PC-9 (cell line): Measurements from ENCODE around the gene RFK. TPM values are rescaled to one million over a fixed set of nuclear protein-coding genes. Genes with fewer than 3 reads are reported as not detected.
A peak's percentile ranks its signal among the peaks of the same experiment; 100 is the strongest.
"Not testable (repeated sequence)": the region's sequence is repeated elsewhere in the genome, so short reads cannot be mapped to it uniquely, and the experiment has no call there.

Experiments used
- BruUV-seq: library from RNA; stranded (reverse); fragments of 400-500 nt; replicated peaks from 2 replicates; lab custom pipeline; 2021; lab: Mats Ljungman, UMichigan
- CTCF ChIA-PET: fragments of 300-600 bp; sonication (Branson Sonifier 250); formaldehyde crosslinking; loops from one replicate; lab custom pipeline; 2022; ENCODE audit warnings: antibody characterized with exemption; lab: Charles Lee
- POLR2A ChIA-PET: fragments of 300-600 bp; sonication (Branson Sonifier 250); formaldehyde crosslinking; loops from one replicate; lab custom pipeline; 2022; ENCODE audit warnings: antibody characterized with exemption; ENCODE audit not compliant: unreplicated experiment; lab: Charles Lee
- DNase-seq, 2 experiments: peaks; one replicate each; pipeline versions ENCODE4 v3.0.0 to v3.0.0-alpha.2; 2015 to 2022; ENCODE audit warnings: mixed read lengths in 1 of 2
- H2AFZ ChIP-seq: fragments of 200-600 bp; sonication (generic); 2 replicates; pipeline ENCODE4 v1.8.1; 2017; ENCODE audit warnings: antibody characterized with exemption
- H3F3A ChIP-seq: fragments of 200-600 bp; sonication (generic); 2 replicates; pipeline ENCODE4 v1.8.1; 2017; ENCODE audit warnings: antibody characterized with exemption, mild to moderate bottlenecking, low read depth; ENCODE audit not compliant: insufficient read depth
- H3K27ac ChIP-seq: fragments of 200-600 bp; sonication (generic); 2 replicates; pipeline ENCODE4 v1.6.1; 2016; ENCODE audit warnings: mixed run types
- H3K27me3 ChIP-seq: fragments of 200-600 bp; sonication (generic); 2 replicates; pipeline ENCODE4 v1.6.1; 2016; ENCODE audit warnings: low read depth, mixed run types; ENCODE audit not compliant: insufficient read depth
- H3K36me3 ChIP-seq: fragments of 200-600 bp; sonication (generic); 2 replicates; pipeline ENCODE4 v1.6.1; 2016; ENCODE audit warnings: low read depth, mixed run types
- H3K4me1 ChIP-seq: fragments of 200-600 bp; sonication (generic); replicated peaks from 2 replicates; pipeline ENCODE4 v1.6.1; 2016; ENCODE audit warnings: mixed run types; ENCODE audit not compliant: insufficient read depth
- H3K4me2 ChIP-seq: fragments of 200-600 bp; sonication (generic); 2 replicates; pipeline ENCODE4 v1.6.1; 2017; ENCODE audit warnings: mixed run types
- H3K4me3 ChIP-seq: fragments of 200-600 bp; sonication (generic); 2 replicates; pipeline ENCODE4 v1.6.1; 2016; ENCODE audit warnings: mixed run types
- H3K79me2 ChIP-seq: fragments of 200-600 bp; sonication (generic); 2 replicates; pipeline ENCODE4 v1.6.1; 2017; ENCODE audit warnings: low read depth, mixed run types
- H3K9me2 ChIP-seq: fragments of 200-600 bp; sonication (generic); 2 replicates; pipeline ENCODE4 v1.8.1; 2017; ENCODE audit warnings: mild to moderate bottlenecking; ENCODE audit not compliant: insufficient read depth
- H3K9me3 ChIP-seq: fragments of 200-600 bp; sonication (generic); 2 replicates; pipeline ENCODE4 v1.8.1; 2016; ENCODE audit warnings: low read depth; ENCODE audit not compliant: insufficient read depth
- H4K20me1 ChIP-seq: fragments of 200-600 bp; sonication (generic); 2 replicates; pipeline ENCODE4 v1.8.1; 2017; ENCODE audit not compliant: insufficient read depth
- EZH2 ChIP-seq: fragments of 200-600 bp; sonication (generic); IDR thresholded peaks from 2 replicates; pipeline ENCODE4 v1.8.0; 2017; ENCODE audit warnings: antibody characterized with exemption, low read depth
- intact Hi-C: fragments of 100-400 bp; cut with micrococcal nuclease; formaldehyde crosslinking; loops from one replicate; pipeline ENCODE4 v1.10.0; 2022; ENCODE audit not compliant: unreplicated experiment
- total RNA-seq: library from RNA; stranded (reverse); gene quantifications from 2 replicates; pipeline ENCODE4 v1.2.3, GENCODE V29; 2021
- TF ChIP-seq, protein P1 (sequence below): fragments of 200-600 bp; sonication (generic); conservative IDR thresholded peaks from 2 replicates; pipeline ENCODE4 v1.6.1; 2017; ENCODE audit warnings: mixed run types, antibody characterized with exemption, mild to moderate bottlenecking, moderate library complexity

Gene RFK
- total RNA-seq, 1 experiment from 2014 or later = 20.6 TPM

DNA sequence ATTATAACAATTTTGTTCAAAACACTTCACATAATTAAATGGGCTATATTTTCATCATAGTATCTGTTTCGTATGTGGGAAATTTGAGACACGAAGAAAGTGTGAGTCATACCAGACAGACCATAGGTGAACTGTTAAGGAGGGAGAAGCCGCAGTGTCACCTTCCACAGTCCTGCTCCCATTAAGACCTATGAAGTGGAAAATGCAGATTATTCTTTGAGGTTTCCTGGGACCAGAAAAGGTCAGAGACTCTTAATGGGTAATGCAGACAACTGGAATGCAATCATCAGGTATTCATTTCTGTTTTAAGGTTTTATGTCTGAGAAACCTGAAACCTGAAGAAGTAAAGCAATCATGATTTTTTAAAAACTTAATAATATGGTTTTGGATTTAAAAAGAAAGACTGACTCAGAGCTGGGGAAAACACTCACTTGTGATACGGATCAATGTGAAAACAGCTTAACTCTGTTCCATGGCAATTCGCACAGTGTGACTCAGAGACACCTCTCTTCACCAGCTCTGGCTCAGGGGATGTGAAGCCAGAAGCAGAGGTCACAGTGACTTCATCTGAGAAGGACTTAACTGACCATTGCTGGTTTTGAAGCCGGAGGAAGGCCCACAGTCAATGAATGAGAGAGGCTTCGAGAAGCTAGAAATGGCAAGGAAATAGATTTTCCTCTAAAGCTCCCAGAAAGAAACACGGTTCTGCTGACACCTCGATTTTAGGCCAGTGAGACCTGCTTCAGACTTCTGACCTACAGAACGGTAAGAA, 47.5 kb upstream of the RFK start:
- H3K27ac ChIP-seq = peak overlapping the region; percentile 86
- peak; percentile 53 to 84 for DNase-seq

DNA sequence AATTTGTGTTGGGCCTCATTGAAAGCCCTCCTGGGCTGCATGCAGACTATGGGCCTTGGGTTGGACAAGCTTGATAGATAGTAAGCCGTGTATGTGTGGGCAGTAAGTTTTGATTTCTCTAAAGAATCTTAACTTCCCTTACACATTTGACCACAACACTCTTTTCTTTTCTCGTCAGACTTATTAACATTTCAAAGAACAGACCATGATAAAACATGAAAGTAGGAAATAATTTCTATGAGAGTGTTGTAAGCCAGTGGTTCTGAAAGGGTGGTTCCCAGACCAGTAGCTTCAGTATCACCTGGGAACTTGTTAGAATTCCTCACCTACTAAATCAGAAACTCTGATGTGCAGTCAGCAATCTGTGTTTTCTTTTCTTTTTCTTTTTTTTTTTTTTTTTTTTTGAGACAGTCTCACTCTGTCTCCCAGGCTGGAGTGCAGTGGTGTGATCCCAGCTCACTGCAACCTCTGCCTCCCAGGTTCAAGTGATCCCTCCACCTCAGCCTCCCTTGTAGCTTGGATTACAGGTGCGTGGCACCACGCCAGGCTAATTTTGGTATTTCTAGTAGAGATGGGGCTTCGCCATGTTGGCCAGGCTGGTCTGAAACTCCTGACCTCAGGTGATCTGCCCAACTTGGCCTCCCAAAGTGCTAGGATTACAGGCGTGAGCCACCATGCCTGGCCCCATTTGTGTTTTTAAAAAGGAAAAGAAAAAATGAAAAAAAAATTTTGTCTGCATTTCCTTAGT, 44.8 kb upstream of the RFK start:
- Histone ChIP-seq H3K4me2 (no peak overlapping the region), H3F3A (peaks cover 15% of the 10 kb centered on the region; the same call in 1 of the 2 replicates), H3K4me1 (peaks cover 25% of the 10 kb centered on the region), H4K20me1 (no peaks in the 10 kb centered on the region), H3K79me2 (no peaks in the 10 kb centered on the region), H2AFZ (no peak overlapping the region), H3K27me3 (no peaks in the 10 kb centered on the region), H3K27ac (no peak overlapping the region), H3K36me3 (no peaks in the 10 kb centered on the region), H3K9me2 (no peaks in the 10 kb centered on the region), H3K4me3 (no peak overlapping the region), H3K9me3 (no peaks in the 10 kb centered on the region)
- no TSS peak for BruUV-seq
- POLR2A ChIA-PET = no interaction called here
- no peak for TF ChIP-seq EZH2
- TF ChIP-seq, protein P1, sequence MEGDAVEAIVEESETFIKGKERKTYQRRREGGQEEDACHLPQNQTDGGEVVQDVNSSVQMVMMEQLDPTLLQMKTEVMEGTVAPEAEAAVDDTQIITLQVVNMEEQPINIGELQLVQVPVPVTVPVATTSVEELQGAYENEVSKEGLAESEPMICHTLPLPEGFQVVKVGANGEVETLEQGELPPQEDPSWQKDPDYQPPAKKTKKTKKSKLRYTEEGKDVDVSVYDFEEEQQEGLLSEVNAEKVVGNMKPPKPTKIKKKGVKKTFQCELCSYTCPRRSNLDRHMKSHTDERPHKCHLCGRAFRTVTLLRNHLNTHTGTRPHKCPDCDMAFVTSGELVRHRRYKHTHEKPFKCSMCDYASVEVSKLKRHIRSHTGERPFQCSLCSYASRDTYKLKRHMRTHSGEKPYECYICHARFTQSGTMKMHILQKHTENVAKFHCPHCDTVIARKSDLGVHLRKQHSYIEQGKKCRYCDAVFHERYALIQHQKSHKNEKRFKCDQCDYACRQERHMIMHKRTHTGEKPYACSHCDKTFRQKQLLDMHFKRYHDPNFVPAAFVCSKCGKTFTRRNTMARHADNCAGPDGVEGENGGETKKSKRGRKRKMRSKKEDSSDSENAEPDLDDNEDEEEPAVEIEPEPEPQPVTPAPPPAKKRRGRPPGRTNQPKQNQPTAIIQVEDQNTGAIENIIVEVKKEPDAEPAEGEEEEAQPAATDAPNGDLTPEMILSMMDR = no peak
- intact Hi-C loops = no loop called here
- CTCF ChIA-PET = interaction anchor here (0.7 kb wide), 1 partner anchor 1244 kb away, joined by 9 read pairs; no protein-coding TSS in a partner anchor
- no peak for DNase-seq

More for the DNA sequence above, 47.5 kb upstream of the RFK start:
- H3K9me2 ChIP-seq = no peaks in the 10 kb centered on the region
- H3K4me1 ChIP-seq = peaks cover 22% of the 10 kb centered on the region
- no peaks in the 10 kb centered on the region for H3K9me3 ChIP-seq
- no peak for TF ChIP-seq EZH2
- TF ChIP-seq, protein P1 = no peak
- POLR2A ChIA-PET = interaction anchor here (0.6 kb wide), 2 partner anchors 66 to 1413 kb away, joined by 3 to 4 read pairs; no protein-coding TSS in a partner anchor
- intact Hi-C loops = loop anchor here (5.0 kb wide), 1 partner anchor 119 kb away; no protein-coding TSS in a partner anchor
- no TSS peak for BruUV-seq
- H3K4me3 ChIP-seq = no peak overlapping the region
- CTCF ChIA-PET = interaction anchor here (1.0 kb wide), 1 partner anchor 217 kb away, joined by 3 read pairs; no protein-coding TSS in a partner anchor
- peaks cover 15% of the 10 kb centered on the region; the same call in 1 of the 2 replicates for H3F3A ChIP-seq
- H3K79me2 ChIP-seq = no peaks in the 10 kb centered on the region
- no peaks in the 10 kb centered on the region for H4K20me1 ChIP-seq
- H3K27me3 ChIP-seq = no peaks in the 10 kb centered on the region
- H3K36me3 ChIP-seq = no peaks in the 10 kb centered on the region
- peak overlapping the region; percentile 6; the same call in 1 of the 2 replicates for H2AFZ ChIP-seq
- H3K4me2 ChIP-seq = peak overlapping the region; percentile 45

DNA sequence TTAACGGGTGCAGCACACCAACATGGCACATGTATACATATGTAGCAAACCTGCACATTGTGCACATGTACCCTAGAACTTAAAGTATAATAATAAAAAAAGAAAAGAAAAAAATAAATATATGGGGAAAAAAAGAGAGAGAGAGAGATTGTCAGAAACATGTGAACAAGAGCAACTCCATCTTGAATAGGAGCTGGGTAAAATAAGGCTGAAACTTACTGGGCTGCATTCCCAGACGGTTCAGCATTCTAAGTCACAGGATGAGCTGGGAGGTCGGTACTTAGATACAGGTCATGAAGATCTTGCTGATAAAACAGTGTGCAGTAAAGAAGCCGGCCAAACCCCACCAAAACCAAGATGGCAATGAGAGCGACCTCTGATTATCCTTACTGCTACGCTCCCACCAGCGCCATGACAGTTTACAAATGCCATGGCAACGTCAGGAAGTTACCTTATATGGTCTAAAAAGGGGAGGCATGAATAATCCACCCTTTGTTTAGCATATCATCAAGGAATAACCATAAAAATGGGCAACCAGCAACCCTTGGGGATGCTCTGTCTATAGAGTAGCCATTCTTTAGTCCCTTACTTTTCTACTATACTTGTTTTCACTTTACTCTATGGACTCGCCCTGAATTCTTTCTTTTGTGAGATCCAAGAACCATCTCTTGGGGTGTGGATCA, 42.9 kb upstream of the RFK start:
- DNase-seq, H3K27me3 ChIP-seq, H2AFZ ChIP-seq, H3K79me2 ChIP-seq, BruUV-seq, H3K36me3 ChIP-seq, H3K4me3 ChIP-seq, CTCF ChIA-PET, H3K9me3 ChIP-seq, intact Hi-C loops, H3K9me2 ChIP-seq, H4K20me1 ChIP-seq, POLR2A ChIA-PET, H3K4me2 ChIP-seq, H3K27ac ChIP-seq: not testable (repeated sequence)
- Histone ChIP-seq H3K4me1 (peaks cover 30% of the 10 kb centered on the region), H3F3A (peaks cover 11% of the 10 kb centered on the region; the same call in 1 of the 2 replicates)

DNA sequence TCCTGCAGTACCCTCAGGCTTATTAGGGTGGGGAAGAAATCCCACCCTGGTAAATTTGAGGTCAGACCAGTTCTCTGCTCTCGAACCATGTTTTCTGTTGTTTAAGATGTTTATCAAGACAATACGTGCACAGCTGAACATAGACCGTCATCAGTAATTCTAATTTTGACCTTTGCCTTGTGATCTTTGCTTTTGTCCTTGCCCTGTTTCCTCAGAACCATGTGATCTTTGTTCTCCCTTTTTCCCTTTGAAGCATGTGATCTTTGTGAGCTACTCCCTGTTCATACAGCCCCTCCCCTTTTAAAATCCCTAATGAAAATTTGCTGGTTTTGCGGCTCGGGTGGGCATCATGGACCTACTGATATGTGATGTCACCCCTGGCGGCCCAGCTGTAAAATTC, 40.7 kb upstream of the RFK start:
- POLR2A ChIA-PET, intact Hi-C loops, H3K4me2 ChIP-seq, H3K9me2 ChIP-seq, CTCF ChIA-PET, DNase-seq, H3K27me3 ChIP-seq, H2AFZ ChIP-seq, H4K20me1 ChIP-seq, H3K9me3 ChIP-seq, H3K36me3 ChIP-seq, H3K79me2 ChIP-seq, H3K27ac ChIP-seq, H3F3A ChIP-seq, BruUV-seq, H3K4me3 ChIP-seq: not testable (repeated sequence)
- peaks cover 14% of the 10 kb centered on the region for H3K4me1 ChIP-seq
